ENCODE results near the gene TELO2. TPM values are rescaled to one million over a fixed set of nuclear protein-coding genes. Genes with fewer than 3 reads are reported as not detected.

Gene TELO2
- total RNA-seq, 1 donor from 2014 or later: 49.8 TPM

GRCh38 chr16:1498899-1499676, 5.9 kb downstream of the TELO2 start:
- no peak for DNase-seq (ENCODE audit: low spot score)

GRCh38 chr16:1499756-1500464, 6.8 kb downstream of the TELO2 start:
- DNase-seq (ENCODE audit: low spot score): no peak

- no peak for DNase-seq (ENCODE audit: low spot score)
Measured at GRCh38 chr16:1500465-1501150, 7.4 kb downstream of the TELO2 start.

- no peak for DNase-seq (ENCODE audit: low spot score)
Measured at GRCh38 chr16:1501630-1502029, 8.5 kb downstream of the TELO2 start.

GRCh38 chr16:1502092-1503004, 9.2 kb downstream of the TELO2 start:
- no peak for DNase-seq (ENCODE audit: low spot score)

- no peak for DNase-seq (ENCODE audit: low spot score)
Measured at GRCh38 chr16:1503110-1503955, 10.2 kb downstream of the TELO2 start.

GRCh38 chr16:1505073-1505844, 12.1 kb downstream of the TELO2 start:
- DNase-seq (ENCODE audit: low spot score): no peak

GRCh38 chr16:1505912-1506311, 12.8 kb downstream of the TELO2 start:
- no peak for DNase-seq (ENCODE audit: low spot score)

GRCh38 chr16:1506494-1507213, 13.5 kb downstream of the TELO2 start:
- DNase-seq (ENCODE audit: low spot score): no peak

- DNase-seq (ENCODE audit: low spot score): no peak
Measured at GRCh38 chr16:1508494-1509187, 15.5 kb downstream of the TELO2 start.

GRCh38 chr16:1509307-1510221, 16.4 kb downstream of the TELO2 start:
- DNase-seq (ENCODE audit: low spot score): no peak

- DNase-seq (ENCODE audit: low spot score): no peak
Measured at GRCh38 chr16:1510272-1510671, 17.1 kb downstream of the TELO2 start.

- no peak for DNase-seq (ENCODE audit: low spot score)
Measured at GRCh38 chr16:1510941-1511351, 17.8 kb downstream of the TELO2 start.

GRCh38 chr16:1511662-1512569, 18.8 kb downstream of the TELO2 start:
- no peak for DNase-seq (ENCODE audit: low spot score)

- no peak for DNase-seq (ENCODE audit: low spot score)
Measured at GRCh38 chr16:1512774-1513173, 19.6 kb downstream of the TELO2 start.

GRCh38 chr16:1514507-1514906, 21.3 kb downstream of the TELO2 start:
- no peak for DNase-seq (ENCODE audit: low spot score)

Measured in mucosa of gallbladder (tissue), 1 donor.